ENCODE measurements around the gene TRAPPC11.

DNA sequence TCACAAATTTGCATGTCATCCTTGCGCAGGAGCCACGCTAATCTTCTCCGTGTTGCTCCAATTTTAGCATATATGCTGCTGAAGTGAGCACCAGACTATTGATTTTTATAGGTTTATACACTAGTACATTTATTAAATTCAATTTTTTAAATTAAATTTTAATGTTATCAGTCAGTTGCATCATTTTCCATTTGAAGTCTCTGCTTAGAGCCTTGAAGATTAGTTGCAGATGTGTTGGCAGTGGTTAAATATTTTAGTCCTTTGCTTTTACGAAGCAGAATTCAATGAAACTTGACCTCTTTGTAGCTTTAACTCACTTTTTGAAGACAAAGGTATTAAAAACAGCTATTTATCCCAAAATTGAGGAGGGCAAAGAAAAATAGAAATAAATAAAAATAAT is 16.5 kb downstream of the TRAPPC11 start:
- TF ChIP-seq, protein P1, sequence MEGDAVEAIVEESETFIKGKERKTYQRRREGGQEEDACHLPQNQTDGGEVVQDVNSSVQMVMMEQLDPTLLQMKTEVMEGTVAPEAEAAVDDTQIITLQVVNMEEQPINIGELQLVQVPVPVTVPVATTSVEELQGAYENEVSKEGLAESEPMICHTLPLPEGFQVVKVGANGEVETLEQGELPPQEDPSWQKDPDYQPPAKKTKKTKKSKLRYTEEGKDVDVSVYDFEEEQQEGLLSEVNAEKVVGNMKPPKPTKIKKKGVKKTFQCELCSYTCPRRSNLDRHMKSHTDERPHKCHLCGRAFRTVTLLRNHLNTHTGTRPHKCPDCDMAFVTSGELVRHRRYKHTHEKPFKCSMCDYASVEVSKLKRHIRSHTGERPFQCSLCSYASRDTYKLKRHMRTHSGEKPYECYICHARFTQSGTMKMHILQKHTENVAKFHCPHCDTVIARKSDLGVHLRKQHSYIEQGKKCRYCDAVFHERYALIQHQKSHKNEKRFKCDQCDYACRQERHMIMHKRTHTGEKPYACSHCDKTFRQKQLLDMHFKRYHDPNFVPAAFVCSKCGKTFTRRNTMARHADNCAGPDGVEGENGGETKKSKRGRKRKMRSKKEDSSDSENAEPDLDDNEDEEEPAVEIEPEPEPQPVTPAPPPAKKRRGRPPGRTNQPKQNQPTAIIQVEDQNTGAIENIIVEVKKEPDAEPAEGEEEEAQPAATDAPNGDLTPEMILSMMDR (IDR thresholded peaks at IDR 0.05; ENCODE audit: insufficient read depth, low read length, poor library complexity, severe bottlenecking) = no peak
- no peak for TF ChIP-seq EZH2phosphoT487 (conservative IDR thresholded peaks at IDR 0.05; ENCODE audit: low read length)

Data from SU-DHL-6 (cell line).